WTC11 (cell line): ENCODE results near the gene UNC5A. TPM values are rescaled to one million over a fixed set of nuclear protein-coding genes. Genes with fewer than 3 reads are reported as not detected.

Experiments used
- AFF4 ChIP-seq: sonication (generic); formaldehyde crosslinking; IDR thresholded peaks from 2 replicates; pipeline ENCODE4 v1.8.1; 2023; ENCODE audit warnings: mild to moderate bottlenecking, missing genetic modification reagents, borderline replicate concordance
- CBFB ChIP-seq: sonication (generic); formaldehyde crosslinking; IDR thresholded peaks from 2 replicates; pipeline ENCODE4 v1.8.1; 2022; ENCODE audit warnings: mild to moderate bottlenecking, low read depth, missing genetic modification reagents
- CREM ChIP-seq: sonication (generic); formaldehyde crosslinking; IDR thresholded peaks from 2 replicates; pipeline ENCODE4 v1.8.1; 2022; ENCODE audit warnings: mild to moderate bottlenecking, missing genetic modification reagents, moderate library complexity
- ETV6 ChIP-seq: sonication (generic); formaldehyde crosslinking; IDR thresholded peaks from 2 replicates; pipeline ENCODE4 v1.8.1; 2022; ENCODE audit warnings: mild to moderate bottlenecking, missing genetic modification reagents
- GTF2I ChIP-seq: fragments of 250-450 bp; sonication (Bioruptor Pico); conservative IDR thresholded peaks from 2 replicates; pipeline ENCODE4 v1.4.0; 2021; ENCODE audit warnings: mild to moderate bottlenecking
- IRF1 ChIP-seq: sonication (generic); formaldehyde crosslinking; IDR thresholded peaks from 2 replicates; pipeline ENCODE4 v1.8.0; 2023; ENCODE audit warnings: missing genetic modification reagents
- JUN ChIP-seq: sonication (generic); formaldehyde crosslinking; IDR thresholded peaks from 2 replicates; pipeline ENCODE4 v1.8.0; 2023; ENCODE audit warnings: mild to moderate bottlenecking, missing genetic modification reagents
- MAX ChIP-seq: sonication (generic); formaldehyde crosslinking; IDR thresholded peaks from 2 replicates; pipeline ENCODE4 v1.8.0; 2022; ENCODE audit warnings: mild to moderate bottlenecking, missing genetic modification reagents
- PRDM15 ChIP-seq: sonication (generic); formaldehyde crosslinking; IDR thresholded peaks from 2 replicates; pipeline ENCODE4 v1.8.0; 2022; ENCODE audit warnings: missing genetic modification reagents
- PREB ChIP-seq: sonication (generic); formaldehyde crosslinking; IDR thresholded peaks from 2 replicates; pipeline ENCODE4 v1.8.1; 2022; ENCODE audit warnings: mild to moderate bottlenecking, missing genetic modification reagents, moderate library complexity, borderline replicate concordance
- RELA ChIP-seq: sonication (generic); formaldehyde crosslinking; IDR thresholded peaks from 2 replicates; pipeline ENCODE4 v1.8.1; 2022; ENCODE audit warnings: missing genetic modification reagents, mild to moderate bottlenecking, borderline replicate concordance
- SMAD3 ChIP-seq: sonication (generic); formaldehyde crosslinking; IDR thresholded peaks from 2 replicates; pipeline ENCODE4 v1.8.0; 2022; ENCODE audit warnings: missing genetic modification reagents, mild to moderate bottlenecking, borderline replicate concordance
- SMAD4 ChIP-seq: sonication (generic); formaldehyde crosslinking; IDR thresholded peaks from 2 replicates; pipeline ENCODE4 v1.8.0; 2022; ENCODE audit warnings: mild to moderate bottlenecking, missing genetic modification reagents
- USF1 ChIP-seq: sonication (generic); formaldehyde crosslinking; IDR thresholded peaks from 2 replicates; pipeline ENCODE4 v1.8.0; 2022; ENCODE audit warnings: mild to moderate bottlenecking, missing genetic modification reagents
- ZBTB21 ChIP-seq: sonication (generic); formaldehyde crosslinking; IDR thresholded peaks from 2 replicates; pipeline ENCODE4 v1.8.1; 2023; ENCODE audit warnings: mild to moderate bottlenecking, missing genetic modification reagents, borderline replicate concordance
- ZNF121 ChIP-seq: sonication (generic); formaldehyde crosslinking; IDR thresholded peaks from 2 replicates; pipeline ENCODE4 v1.8.0; 2023; ENCODE audit warnings: missing genetic modification reagents
- ZNF138 ChIP-seq: sonication (generic); formaldehyde crosslinking; conservative IDR thresholded peaks from 2 replicates; pipeline ENCODE4 v1.8.1; 2022; ENCODE audit warnings: mild to moderate bottlenecking, moderate library complexity, missing genetic modification reagents
- ZNF281 ChIP-seq: sonication (generic); formaldehyde crosslinking; IDR thresholded peaks from 2 replicates; pipeline ENCODE4 v1.8.0; 2023; ENCODE audit warnings: mild to moderate bottlenecking, missing genetic modification reagents
- ZNF416 ChIP-seq: fragments of 250-450 bp; sonication (Bioruptor Pico); IDR thresholded peaks from 2 replicates; pipeline ENCODE4 v1.9.0; 2021; ENCODE audit warnings: mild to moderate bottlenecking, inconsistent platforms
- ZNF532 ChIP-seq: fragments of 250-450 bp; sonication (Bioruptor Pico); IDR thresholded peaks from 2 replicates; pipeline ENCODE4 v1.9.0; 2021; ENCODE audit warnings: mild to moderate bottlenecking, borderline replicate concordance
- total RNA-seq: library from RNA; stranded (reverse); gene quantifications from 3 replicates; pipeline ENCODE4 v1.2.3, GENCODE V29; 2021

Gene UNC5A
- total RNA-seq, 1 experiment from 2014 or later, result 10.2 TPM

- TF ChIP-seq ZNF281 (CRISPR knock-in tag) (peak; percentile 100), RELA (peak; percentile 99), ZNF138 (CRISPR knock-in tag) (peak; percentile 98; the same call in 1 of the 2 replicates), CREM (CRISPR knock-in tag) (peak; percentile 98), CBFB (CRISPR knock-in tag) (peak; percentile 100), ZBTB21 (CRISPR knock-in tag) (peak; percentile 98), ZNF416 (CRISPR knock-in tag) (peak; percentile 85), ZNF121 (peak; percentile 97), SMAD4 (CRISPR knock-in tag) (peak; percentile 99), PREB (CRISPR knock-in tag) (peak; percentile 99), IRF1 (peak; percentile 99), MAX (CRISPR knock-in tag) (peak; percentile 98), PRDM15 (peak; percentile 85), SMAD3 (CRISPR knock-in tag) (peak; percentile 100), ETV6 (CRISPR knock-in tag) (peak; percentile 100), GTF2I (CRISPR knock-in tag) (no peak), ZNF532 (CRISPR knock-in tag) (no peak), JUN (peak; percentile 100), AFF4 (CRISPR knock-in tag) (peak; percentile 98), USF1 (peak; percentile 95)
These were observed 27.4 kb downstream of the UNC5A start (continued) for GRCh38 chr5:176837707-176838115.
